H1 (cell line): ENCODE results near the gene SNX24. TPM values are rescaled to one million over a fixed set of nuclear protein-coding genes. Genes with fewer than 3 reads are reported as not detected.

ENCODE experiments used
- CTCF ChIA-PET: fragments of 300-600 bp; sonication (Branson Sonifier 250); formaldehyde crosslinking; loops from one replicate; lab custom pipeline; 2021; ENCODE audit not compliant: partially characterized antibody; lab: Charles Lee
- POLR2A ChIA-PET: fragments of 300-600 bp; sonication (Branson Sonifier 250); formaldehyde crosslinking; loops from one replicate; lab custom pipeline; 2021; ENCODE audit warnings: inconsistent platforms; ENCODE audit not compliant: partially characterized antibody; lab: Charles Lee
- DNase-seq, 2 experiments: peaks; one replicate each; pipeline versions ENCODE4 v3.0.0 to v3.0.0-alpha.2; 2010 to 2022; ENCODE audit warnings: low spot score in 2 of 2, low read depth in 1 of 2, mixed read lengths in 1 of 2
- FAIRE-seq: peaks from 2 replicates; lab custom pipeline; 2011; peaks lifted over from hg19 to GRCh38; lab: Jason Lieb, UNC
- H2AFZ ChIP-seq: 2 replicates; pipeline ENCODE4 v1.8.1; 2012; ENCODE audit warnings: low read length, inconsistent platforms
- H2AK5ac ChIP-seq: 2 replicates; pipeline ENCODE4 v1.6.1; 2013; ENCODE audit warnings: low read depth, low read length
- H2BK120ac ChIP-seq: replicated peaks from 2 replicates; pipeline ENCODE3; 2013; ENCODE audit warnings: low read depth, low read length, inconsistent platforms
- H2BK12ac ChIP-seq: 2 replicates; pipeline ENCODE4 v1.6.1; 2013; ENCODE audit warnings: low read depth, low read length
- H2BK15ac ChIP-seq: 2 replicates; pipeline ENCODE4 v1.6.1; 2013; ENCODE audit warnings: low read length
- H2BK20ac ChIP-seq: 2 replicates; pipeline ENCODE4 v1.6.1; 2013; ENCODE audit warnings: low read length
- H2BK5ac ChIP-seq: 2 replicates; pipeline ENCODE4 v1.6.1; 2013; ENCODE audit warnings: low read depth, low read length
- H3K14ac ChIP-seq: 2 replicates; pipeline ENCODE4 v1.6.1; 2013; ENCODE audit warnings: inconsistent platforms; ENCODE audit not compliant: insufficient read length
- H3K18ac ChIP-seq: 2 replicates; pipeline ENCODE4 v1.6.1; 2013; ENCODE audit warnings: low read length; ENCODE audit errors: extremely low read depth
- H3K23ac ChIP-seq: 2 replicates; pipeline ENCODE4 v1.6.1; 2013; ENCODE audit warnings: inconsistent platforms; ENCODE audit not compliant: insufficient read length
- H3K23me2 ChIP-seq: 2 replicates; pipeline ENCODE4 v1.6.1; 2013; ENCODE audit warnings: low read depth, low read length
- H3K27ac ChIP-seq: 2 replicates; pipeline ENCODE4 v1.6.1; 2011; ENCODE audit warnings: low read depth, low read length, inconsistent platforms
- H3K27me3 ChIP-seq, 4 experiments: replicated peaks in 1 of 4; 1 replicate in 1 of 4; 2 replicates in 3 of 4; pipeline versions ENCODE4 v1.6.1 to v1.8.1; 2011 to 2013; ENCODE audit warnings: low read length in 3 of 4, mild to moderate bottlenecking in 3 of 4, inconsistent platforms in 2 of 4, mixed read lengths in 2 of 4, moderate library complexity in 1 of 4; ENCODE audit not compliant: control insufficient read depth in 3 of 4, insufficient read depth in 3 of 4; ENCODE audit errors: extremely low read depth in 1 of 4
- H3K36me3 ChIP-seq, 4 experiments: 2 replicates each; pipeline versions ENCODE4 v1.6.1 to v1.8.1; 2011 to 2013; ENCODE audit warnings: mild to moderate bottlenecking in 4 of 4, low read length in 3 of 4, moderate library complexity in 2 of 4, control low read depth in 1 of 4, inconsistent platforms in 1 of 4; ENCODE audit not compliant: insufficient read depth in 4 of 4, control insufficient read depth in 2 of 4
- H3K4ac ChIP-seq: replicated peaks from 2 replicates; pipeline ENCODE3; 2013; ENCODE audit warnings: low read length, low read depth, mixed read lengths, inconsistent platforms; ENCODE audit not compliant: insufficient read length
- H3K4me1 ChIP-seq, 4 experiments: replicated peaks in 1 of 4; 1 replicate in 1 of 4; 2 replicates in 3 of 4; pipeline versions ENCODE4 v1.6.1 to v1.8.1; 2011 to 2013; ENCODE audit warnings: low read length in 3 of 4, inconsistent platforms in 2 of 4, mixed read lengths in 1 of 4; ENCODE audit not compliant: insufficient read depth in 4 of 4, control insufficient read depth in 3 of 4
- H3K4me2 ChIP-seq, 2 experiments: 2 replicates each; pipeline versions ENCODE4 v1.6.1 to v1.8.1; 2011 to 2013; ENCODE audit warnings: low read depth in 2 of 2, low read length in 2 of 2, control low read depth in 1 of 2, inconsistent platforms in 1 of 2, mild to moderate bottlenecking in 1 of 2; ENCODE audit not compliant: insufficient read depth in 1 of 2
- H3K4me3 ChIP-seq, 4 experiments: fragments of 200-600, 300-600 bp in 1 of 4; sonication (generic), shearing (Covaris generic), sonication (Bioruptor Twin) in 1 of 4; 2 replicates each; pipeline versions ENCODE4 v1.5.1 to v1.8.1; 2011 to 2016; ENCODE audit warnings: low read length in 4 of 4, low read depth in 3 of 4, control low read depth in 2 of 4, inconsistent platforms in 2 of 4, mild to moderate bottlenecking in 2 of 4, mixed read lengths in 1 of 4, moderate library complexity in 1 of 4; ENCODE audit not compliant: insufficient read depth in 2 of 4; ENCODE audit errors: extremely low read depth in 1 of 4
- H3K56ac ChIP-seq: replicated peaks from 2 replicates; pipeline ENCODE3; 2013; ENCODE audit warnings: low read depth, mild to moderate bottlenecking, mixed read lengths, low read length, inconsistent platforms; ENCODE audit not compliant: insufficient read length
- H3K79me1 ChIP-seq: 2 replicates; pipeline ENCODE4 v1.6.1; 2013; ENCODE audit warnings: low read depth, low read length, control low read depth
- H3K79me2 ChIP-seq, 2 experiments: 2 replicates each; pipeline versions ENCODE4 v1.6.1 to v1.8.1; 2012 to 2013; ENCODE audit warnings: low read length in 2 of 2, mild to moderate bottlenecking in 2 of 2, inconsistent platforms in 1 of 2; ENCODE audit not compliant: insufficient read depth in 2 of 2, control insufficient read depth in 1 of 2
- H3K9ac ChIP-seq, 4 experiments: replicated peaks in 1 of 4; 1 replicate in 1 of 4; 2 replicates in 3 of 4; pipeline versions ENCODE4 v1.6.1 to v1.8.1; 2011 to 2013; ENCODE audit warnings: low read depth in 3 of 4, low read length in 3 of 4, control low read depth in 2 of 4, mild to moderate bottlenecking in 2 of 4, moderate library complexity in 2 of 4, inconsistent platforms in 1 of 4; ENCODE audit errors: extremely low read depth in 1 of 4
- H3K9me3 ChIP-seq, 2 experiments: 2 replicates each; pipeline versions ENCODE4 v1.6.1 to v1.8.1; 2012 to 2013; ENCODE audit warnings: mild to moderate bottlenecking in 2 of 2, moderate library complexity in 2 of 2, control low read depth in 1 of 2, inconsistent platforms in 1 of 2, low read depth in 1 of 2, low read length in 1 of 2, mixed read lengths in 1 of 2; ENCODE audit not compliant: insufficient read depth in 2 of 2
- H4K20me1 ChIP-seq, 2 experiments: replicated peaks in 1 of 2; 2 replicates each; pipeline versions ENCODE3 to v1.8.1; 2011 to 2013; ENCODE audit warnings: inconsistent platforms in 2 of 2, low read length in 2 of 2, mild to moderate bottlenecking in 1 of 2; ENCODE audit not compliant: insufficient read depth in 2 of 2, control insufficient read depth in 1 of 2
- H4K5ac ChIP-seq: 2 replicates; pipeline ENCODE4 v1.6.1; 2013; ENCODE audit warnings: low read length, low read depth, mixed read lengths, inconsistent platforms; ENCODE audit not compliant: insufficient read length
- H4K8ac ChIP-seq: 2 replicates; pipeline ENCODE4 v1.8.0; 2013; ENCODE audit warnings: mild to moderate bottlenecking, moderate library complexity, low read length, inconsistent platforms; ENCODE audit not compliant: insufficient read depth; ENCODE audit errors: extremely low read depth
- H4K91ac ChIP-seq: replicated peaks from 2 replicates; pipeline ENCODE3; 2013; ENCODE audit warnings: low read length, mixed read lengths, inconsistent platforms; ENCODE audit not compliant: insufficient read length
- GTF2F1 ChIP-seq: IDR thresholded peaks from 2 replicates; pipeline ENCODE4 v1.6.1; 2012; ENCODE audit warnings: low read depth, low read length, improper control_type of control experiment, borderline replicate concordance
- RAD21 ChIP-seq, 2 experiments: IDR thresholded peaks in 1 of 2; conservative IDR thresholded peaks in 1 of 2; 2 replicates each; pipeline ENCODE4 v1.6.1; 2011; ENCODE audit warnings: low read depth in 2 of 2, low read length in 2 of 2, improper control_type of control experiment in 1 of 2, inconsistent platforms in 1 of 2, mild to moderate bottlenecking in 1 of 2, moderate library complexity in 1 of 2
- WGBS, 2 experiments: shearing (Covaris generic) in 1 of 2; methylation state at CpG; one replicate each; pipeline versions ENCODE4 v1.1.6 to v1.1.7; 2013 to 2015; ENCODE audit warnings: low lambda C conversion rate in 2 of 2, mixed read lengths in 2 of 2, inconsistent platforms in 1 of 2, low coverage in 1 of 2, missing lambda C conversion rate in 1 of 2; ENCODE audit not compliant: insufficient replicate concordance in 2 of 2, insufficient coverage in 1 of 2, insufficient read length in 1 of 2; ENCODE audit errors: extremely low coverage in 1 of 2, missing lambda C conversion rate in 1 of 2; 5-methylcytosine and 5-hydroxymethylcytosine counted together
- polyA plus RNA-seq, 7 experiments: library from polyadenylated mRNA; depleted of rRNA in 3 of 7; stranded (reverse) in 5 of 7; unstranded in 2 of 7; fragments of >200 nt in 5 of 7; fragments of 200-250 nt in 2 of 7; gene quantifications; 1 replicate in 5 of 7; 2 replicates in 1 of 7; 4 replicates in 1 of 7; pipeline versions ENCODE4 v1.2.1 to v1.2.3, GENCODE V29; 2011 to 2013; ENCODE audit warnings: missing spikeins in 2 of 7, mixed read lengths in 2 of 7
- total RNA-seq: library from RNA; stranded (reverse); fragmentation: NEBNext Ultra II Directional; extraction: Animal tissue kit (Norgen Biotek cat#: 25700); gene quantifications from 2 replicates; pipeline ENCODE4 v1.2.1, GENCODE V29; 2021

The SNX24 gene
- total and polyA plus RNA-seq, 2 of the 8 experiments (the other 6 are each of a cell fraction or from before 2014, with no cell fraction given), result 7.3 to 14.3 TPM

DNA sequence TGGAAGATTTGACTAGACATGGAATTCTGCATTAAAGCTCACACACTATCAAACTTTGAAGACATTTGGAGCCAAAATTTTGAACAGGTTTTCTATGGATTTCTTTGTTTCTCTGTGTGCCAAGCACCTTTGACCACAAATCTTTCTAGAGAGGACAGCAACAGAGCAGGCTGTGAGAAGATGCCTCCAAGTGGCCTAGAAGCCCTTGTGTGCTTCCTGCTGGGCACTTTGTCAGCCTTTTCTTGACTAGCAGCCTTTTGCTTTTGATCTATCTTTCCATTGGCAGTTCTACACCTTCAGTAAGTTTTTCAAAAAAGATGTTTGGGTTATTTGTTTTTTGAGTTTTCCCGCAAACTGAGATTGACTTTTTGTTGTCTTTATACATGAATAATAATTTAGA lies 84.6 kb downstream of the SNX24 start:
- H2BK20ac ChIP-seq, result no peak overlapping the region
- no peak overlapping the region for H3K14ac ChIP-seq
- CTCF ChIA-PET, result no interaction called here
- TF ChIP-seq GTF2F1 (no peak), RAD21 (IDR thresholded peaks at IDR 0.05 in 1 of 2, conservative IDR thresholded peaks at IDR 0.05 in 1 of 2; ENCODE audit: low read depth in 2 of 2, low read length in 2 of 2) (peak in 1 of 2 experiments; percentile 10; a peak in 1 of 4 replicates)
- no peaks in the 10 kb centered on the region for H3K79me1 ChIP-seq
- H4K91ac ChIP-seq, result no peak overlapping the region
- no peak overlapping the region for H3K27ac ChIP-seq
- H3K4ac ChIP-seq, result no peak overlapping the region
- H2AFZ ChIP-seq, result no peak overlapping the region
- H3K36me3 ChIP-seq, result no peaks in the 10 kb centered on the region
- POLR2A ChIA-PET, result no interaction called here
- H2BK15ac ChIP-seq, result no peak overlapping the region
- H2AK5ac ChIP-seq, result no peak overlapping the region
- H2BK12ac ChIP-seq, result no peak overlapping the region
- H3K18ac ChIP-seq, result no peak overlapping the region
- H3K9me3 ChIP-seq, result no peaks in the 10 kb centered on the region
- no peak overlapping the region for H4K5ac ChIP-seq
- no peak overlapping the region for H2BK120ac ChIP-seq
- H3K23me2 ChIP-seq, result no peaks in the 10 kb centered on the region
- FAIRE-seq (peak; percentile 42), DNase-seq (no peak)
- H3K27me3 ChIP-seq, result no peaks in the 10 kb centered on the region
- no peak overlapping the region for H3K56ac ChIP-seq
- H3K9ac ChIP-seq, result no peak overlapping the region
- H3K23ac ChIP-seq, result no peak overlapping the region
- no peak overlapping the region for H4K8ac ChIP-seq
- no peak overlapping the region for H3K4me3 ChIP-seq
- 71% methylated on average over 1 of the region's 1 CpG; no CpG with 5 or more reads in 1 of the 2 experiments for WGBS, 2 experiments
- H2BK5ac ChIP-seq, result no peak overlapping the region
- no peaks in the 10 kb centered on the region for H4K20me1 ChIP-seq
- H3K4me1 ChIP-seq, result peaks cover 0 to 3% (median 2%) of the 10 kb centered on the region in 4 experiments; a peak in 3 of 7 replicates
- H3K79me2 ChIP-seq, result no peaks in the 10 kb centered on the region
- no peak overlapping the region; a peak in 1 of 4 replicates for H3K4me2 ChIP-seq
